ENCODE data around the gene RAPGEF6.

DNA sequence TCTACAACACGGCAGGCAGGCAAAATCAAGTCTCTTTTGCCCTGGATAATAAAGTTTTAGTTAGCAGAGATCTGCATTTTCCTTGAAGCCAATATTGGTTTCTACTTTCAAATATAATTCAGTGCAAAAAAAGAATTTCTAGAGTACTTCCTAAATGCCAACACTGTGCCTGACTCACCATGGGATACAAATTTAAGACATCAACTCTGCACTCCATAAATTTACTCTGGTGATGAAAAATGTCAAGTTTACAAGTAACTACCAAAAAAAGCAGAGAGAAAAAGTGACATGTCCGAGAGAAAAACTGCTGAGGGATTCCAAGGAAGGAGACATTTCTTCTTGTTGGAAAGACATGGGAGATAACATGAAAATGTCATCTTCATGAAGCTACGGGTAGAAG, 119.7 kb downstream of the RAPGEF6 start:
- TF ChIP-seq POLR2AphosphoS5 (IDR thresholded peaks at IDR 0.05), result no peak
- TF ChIP-seq, protein P1, sequence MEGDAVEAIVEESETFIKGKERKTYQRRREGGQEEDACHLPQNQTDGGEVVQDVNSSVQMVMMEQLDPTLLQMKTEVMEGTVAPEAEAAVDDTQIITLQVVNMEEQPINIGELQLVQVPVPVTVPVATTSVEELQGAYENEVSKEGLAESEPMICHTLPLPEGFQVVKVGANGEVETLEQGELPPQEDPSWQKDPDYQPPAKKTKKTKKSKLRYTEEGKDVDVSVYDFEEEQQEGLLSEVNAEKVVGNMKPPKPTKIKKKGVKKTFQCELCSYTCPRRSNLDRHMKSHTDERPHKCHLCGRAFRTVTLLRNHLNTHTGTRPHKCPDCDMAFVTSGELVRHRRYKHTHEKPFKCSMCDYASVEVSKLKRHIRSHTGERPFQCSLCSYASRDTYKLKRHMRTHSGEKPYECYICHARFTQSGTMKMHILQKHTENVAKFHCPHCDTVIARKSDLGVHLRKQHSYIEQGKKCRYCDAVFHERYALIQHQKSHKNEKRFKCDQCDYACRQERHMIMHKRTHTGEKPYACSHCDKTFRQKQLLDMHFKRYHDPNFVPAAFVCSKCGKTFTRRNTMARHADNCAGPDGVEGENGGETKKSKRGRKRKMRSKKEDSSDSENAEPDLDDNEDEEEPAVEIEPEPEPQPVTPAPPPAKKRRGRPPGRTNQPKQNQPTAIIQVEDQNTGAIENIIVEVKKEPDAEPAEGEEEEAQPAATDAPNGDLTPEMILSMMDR (IDR thresholded peaks at IDR 0.05), result no peak
